GM19328 (cell line): ENCODE results near the gene KCNK3.
"Not testable (repeated sequence)": the region's sequence is repeated elsewhere in the genome, so short reads cannot be mapped to it uniquely, and the experiment has no call there.

Experiments
- ATAC-seq: cut with Tn5 transposase; IDR thresholded peaks from one replicate; pipeline ENCODE4 v1.9.1; 2021; ENCODE audit warnings: mild to moderate bottlenecking, moderate library complexity; ENCODE audit not compliant: unreplicated experiment

KCNK3 gene

DNA sequence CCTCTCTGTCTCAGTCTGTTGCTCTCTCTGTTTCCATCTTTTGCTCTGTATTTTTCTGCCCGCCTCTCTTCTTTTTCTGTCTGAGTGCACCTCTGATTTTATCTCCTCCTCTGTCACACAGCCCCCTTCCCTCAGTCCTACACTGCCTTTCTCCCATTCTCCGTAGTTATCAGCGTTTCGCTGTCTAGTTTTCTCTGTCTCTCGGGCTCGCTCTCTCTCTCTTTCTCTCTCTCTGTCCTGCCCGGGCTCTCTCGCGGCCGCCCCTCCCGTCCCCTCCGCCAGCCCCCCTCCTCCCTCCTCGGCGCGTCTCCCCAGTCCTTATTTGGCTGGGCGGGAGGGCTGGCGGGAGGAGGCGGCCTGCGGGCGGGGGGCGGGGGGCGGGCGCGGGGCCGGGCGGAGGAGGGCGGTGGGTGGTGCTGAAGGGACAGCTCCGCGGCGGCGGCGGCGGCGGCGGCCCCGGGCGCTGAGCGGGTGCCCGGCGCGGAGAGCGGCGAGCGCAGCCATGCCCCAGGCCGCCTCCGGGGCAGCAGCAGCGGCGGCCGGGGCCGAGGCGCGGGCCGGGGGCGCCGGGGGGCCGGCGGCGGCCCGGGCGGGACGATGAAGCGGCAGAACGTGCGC is at the start of gene KCNK3:
TSS of gene KCNK3 (plus strand) at position 444 of the 618 bp plus-strand sequence. CDS start at position 598, 154 bp downstream.
- no peak for ATAC-seq

GRCh38 chr2:26644188-26644835 is 48.2 kb upstream of the KCNK3 start:
- ATAC-seq, result no peak

DNA sequence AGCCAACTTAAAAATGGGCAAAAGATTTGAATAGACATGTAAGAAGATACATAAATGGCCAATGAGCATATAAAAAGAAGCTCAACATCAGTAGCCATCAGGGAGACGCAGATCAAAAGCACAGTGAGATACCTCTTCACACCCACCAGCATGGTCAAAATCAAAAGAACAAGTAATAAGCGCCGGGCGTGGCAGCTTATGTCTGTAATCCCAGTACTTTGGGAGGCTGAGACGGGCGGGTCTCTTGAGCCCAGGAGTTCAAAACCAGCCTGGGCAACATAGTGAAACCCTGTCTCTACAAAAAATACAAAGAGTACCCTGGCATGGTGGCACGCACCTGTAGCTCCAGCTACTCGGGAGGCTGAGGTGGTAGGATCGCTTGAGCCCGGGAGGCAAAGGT is 46.8 kb upstream of the KCNK3 start:
- no peak for ATAC-seq

GRCh38 chr2:26646986-26647672 is 45.4 kb upstream of the KCNK3 start:
- ATAC-seq, result no peak

- ATAC-seq, result no peak
Measured at GRCh38 chr2:26647981-26648380, 44.5 kb upstream of the KCNK3 start.

GRCh38 chr2:26648516-26648915 is 44.0 kb upstream of the KCNK3 start:
- no peak for ATAC-seq

- no peak for ATAC-seq
Measured at GRCh38 chr2:26649322-26649721, 43.2 kb upstream of the KCNK3 start.

DNA sequence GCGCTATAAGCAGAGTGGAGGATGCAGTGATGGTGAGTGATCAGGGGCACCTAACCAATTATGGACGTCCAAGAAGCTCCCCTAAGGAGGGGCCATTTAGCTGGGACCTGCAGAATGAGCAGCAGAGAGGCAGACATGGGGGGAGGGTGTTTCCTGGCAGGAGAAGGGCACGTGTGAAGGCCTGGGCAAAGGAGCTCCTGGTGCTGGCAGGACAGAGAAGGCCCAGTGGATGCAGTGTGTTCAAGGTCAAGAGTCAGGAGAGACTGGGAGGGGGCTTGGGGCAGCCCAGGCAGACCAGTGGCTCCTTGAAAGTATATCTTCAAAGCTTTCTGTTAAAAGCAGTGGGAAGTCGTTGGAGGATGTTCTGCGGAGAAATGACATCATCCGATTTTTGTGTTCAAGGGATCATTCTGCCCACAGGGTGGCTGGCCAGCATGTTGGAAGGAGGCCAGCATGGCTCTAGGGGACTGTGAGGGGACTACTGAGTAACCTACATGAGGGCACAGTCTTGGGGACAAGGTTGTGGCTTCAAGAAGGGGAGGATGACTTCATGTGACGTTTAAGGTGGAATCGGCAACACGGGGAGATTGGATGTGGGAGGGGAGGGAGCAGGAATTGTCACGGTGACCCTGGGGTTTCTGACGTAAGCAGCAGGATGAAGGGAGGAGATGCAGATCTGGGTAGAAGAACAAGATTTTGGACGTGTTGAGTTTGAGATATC is 42.4 kb upstream of the KCNK3 start:
- ATAC-seq, result no peak

- no peak for ATAC-seq
Measured at GRCh38 chr2:26650713-26651469, 41.6 kb upstream of the KCNK3 start.

GRCh38 chr2:26651470-26651771 is 41.1 kb upstream of the KCNK3 start:
- no peak for ATAC-seq

DNA sequence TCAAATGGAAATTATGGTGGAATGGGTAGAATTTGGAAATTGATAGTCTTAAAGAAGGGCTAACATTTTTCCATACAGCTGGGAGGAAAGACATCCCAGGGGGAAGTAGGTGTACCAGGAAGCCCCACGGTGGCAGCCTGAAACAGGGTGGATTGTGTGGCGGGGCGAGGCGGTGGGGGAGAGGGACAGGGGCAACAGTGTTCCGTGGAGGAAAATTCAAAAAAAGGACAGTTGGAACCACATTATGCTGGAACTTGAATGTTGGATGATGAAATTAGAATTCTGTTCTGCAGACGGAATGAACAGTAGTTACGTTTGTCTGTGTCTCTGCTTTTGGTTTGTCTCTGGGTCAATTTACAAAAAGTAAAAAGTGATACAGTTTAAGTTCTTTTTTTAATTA is 40.7 kb upstream of the KCNK3 start:
- no peak for ATAC-seq

GRCh38 chr2:26652361-26653041 is 40.0 kb upstream of the KCNK3 start:
- ATAC-seq, result no peak

DNA sequence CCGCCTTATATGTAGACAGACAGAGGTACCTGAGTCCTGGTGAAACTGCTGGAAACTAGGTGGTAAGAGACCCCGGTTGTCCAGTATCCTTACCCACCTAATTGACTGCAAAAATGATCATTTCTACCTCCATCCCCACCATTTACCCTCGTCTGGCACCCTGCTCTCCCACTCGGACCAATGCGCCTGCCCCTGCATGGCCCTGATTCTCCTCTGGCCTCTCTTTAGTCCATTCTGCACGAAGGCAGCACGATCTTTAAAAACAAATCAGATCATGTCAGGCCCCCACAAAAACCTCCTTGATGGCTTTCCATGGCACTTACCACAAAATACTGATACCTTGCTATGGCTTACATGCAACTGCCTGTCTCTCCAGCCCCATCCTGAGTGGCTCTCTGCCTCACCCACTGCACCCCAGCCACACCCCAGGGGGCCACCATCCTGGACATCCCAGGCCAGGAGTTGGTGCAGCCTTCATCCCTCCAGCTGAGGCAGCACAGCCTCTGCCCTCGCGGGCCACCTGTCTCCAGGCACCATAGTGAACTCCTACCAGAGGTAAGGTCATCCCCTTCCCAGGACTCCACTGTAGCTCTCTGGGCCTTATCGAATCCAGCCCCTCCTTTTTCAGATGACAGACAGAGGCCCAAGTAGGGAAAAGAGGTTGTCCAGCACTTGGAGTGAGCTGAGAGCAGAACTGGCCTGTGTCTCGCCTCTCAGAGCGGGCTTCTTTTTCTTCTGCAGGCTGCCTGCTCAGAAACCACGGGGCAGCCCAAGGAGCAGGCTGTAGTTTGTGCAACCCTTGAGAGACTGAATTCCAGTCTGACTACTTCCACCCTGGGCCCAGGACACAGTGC is 39.1 kb upstream of the KCNK3 start:
- no peak for ATAC-seq

GRCh38 chr2:26654061-26654340 is 38.5 kb upstream of the KCNK3 start:
- no peak for ATAC-seq

- ATAC-seq, result not testable (repeated sequence)
Measured at GRCh38 chr2:26655120-26655519, 37.4 kb upstream of the KCNK3 start.

DNA sequence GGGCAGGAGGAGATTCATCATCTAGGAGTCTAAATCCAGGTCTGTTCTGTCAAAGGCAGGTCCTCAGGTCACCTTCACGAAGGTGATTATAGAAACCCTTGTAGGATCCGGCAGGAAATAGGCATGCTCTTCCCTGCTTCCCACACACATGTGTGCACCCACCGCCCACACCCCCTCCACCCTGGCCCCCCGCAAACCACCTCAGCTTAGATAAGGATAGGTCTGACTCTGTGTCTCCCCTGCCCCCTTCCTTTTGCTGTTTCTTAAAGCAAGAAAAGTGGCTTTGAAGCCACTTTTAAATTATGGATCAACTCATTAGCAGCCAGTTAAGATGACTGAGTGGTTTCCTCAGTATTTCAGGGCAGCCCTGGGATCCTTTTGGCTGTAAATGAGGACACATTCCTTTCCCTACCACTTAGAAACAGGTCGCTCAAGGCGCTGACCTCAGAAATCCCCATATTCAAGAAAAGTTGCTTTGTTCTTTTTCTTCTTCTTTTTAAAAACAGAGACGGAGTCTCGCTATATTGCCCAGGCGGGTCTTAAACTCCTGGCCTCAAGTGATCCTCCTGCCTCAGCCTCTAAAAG is 36.8 kb upstream of the KCNK3 start:
- ATAC-seq, result no peak

GRCh38 chr2:26657265-26657664 is 35.3 kb upstream of the KCNK3 start:
- ATAC-seq, result no peak

- ATAC-seq, result no peak
Measured at GRCh38 chr2:26658691-26659346, 33.7 kb upstream of the KCNK3 start.
